K562 (cell line): ENCODE measurements around the gene SPIB. TPM values are rescaled to one million over a fixed set of nuclear protein-coding genes. Genes with fewer than 3 reads are reported as not detected.

ENCODE experiments used
- ATF7 ChIP-seq: fragments of 450-650 bp; IDR thresholded peaks from 2 replicates; pipeline ENCODE4 v1.7.1; 2014; ENCODE audit warnings: mild to moderate bottlenecking, moderate library complexity
- CBFB ChIP-seq: sonication (generic); formaldehyde crosslinking; IDR thresholded peaks from 2 replicates; pipeline ENCODE4 v1.4.0; 2020; ENCODE audit warnings: mild to moderate bottlenecking, missing genetic modification reagents
- CBX2 ChIP-seq: fragments of 200-600 bp; sonication (generic); IDR thresholded peaks from one replicate; pipeline ENCODE4 v1.6.1; 2012; ENCODE audit warnings: mild to moderate bottlenecking, low read length, inconsistent platforms; ENCODE audit not compliant: insufficient read depth, poor library complexity, severe bottlenecking
- CREM ChIP-seq: IDR thresholded peaks from 2 replicates; pipeline ENCODE4 v1.6.1; 2014; ENCODE audit warnings: antibody characterized with exemption, low read depth
- HEY1 ChIP-seq: fragments of 250-450 bp; sonication (Bioruptor Pico); IDR thresholded peaks from 2 replicates; pipeline ENCODE4 v1.5.0; 2020; ENCODE audit warnings: mild to moderate bottlenecking, moderate library complexity, borderline replicate concordance
- IFI16 ChIP-seq: fragments of 250-450 bp; sonication (Bioruptor Pico); IDR thresholded peaks from 2 replicates; pipeline ENCODE4 v2.1.2; 2022; ENCODE audit warnings: mild to moderate bottlenecking, inconsistent platforms
- L3MBTL2 ChIP-seq: fragments of 450-650 bp; IDR thresholded peaks from 2 replicates; pipeline ENCODE4 v1.6.1; 2016; ENCODE audit warnings: mild to moderate bottlenecking, moderate library complexity
- NUFIP1 ChIP-seq: fragments of 450-650 bp; IDR thresholded peaks from 2 replicates; pipeline ENCODE4 v1.6.1; 2018; ENCODE audit not compliant: partially characterized antibody
- PHTF2 ChIP-seq: fragments of 250-450 bp; sonication (Bioruptor Pico); IDR thresholded peaks from 2 replicates; pipeline ENCODE4 v1.5.0; 2021; ENCODE audit warnings: mild to moderate bottlenecking
- RB1 ChIP-seq: fragments of 450-650 bp; IDR thresholded peaks from 2 replicates; pipeline ENCODE4 v1.6.1; 2017; ENCODE audit warnings: low read depth, mild to moderate bottlenecking
- RBM22 ChIP-seq: fragments of 200-400 bp; formaldehyde crosslinking; IDR thresholded peaks from 2 replicates; pipeline ENCODE4 v1.6.1; 2018; ENCODE audit warnings: low read length, low read depth; ENCODE audit not compliant: poor library complexity, severe bottlenecking
- SMARCA5 ChIP-seq: fragments of 450-650 bp; IDR thresholded peaks from 2 replicates; pipeline ENCODE4 v1.6.1; 2016
- SMC3 ChIP-seq: conservative IDR thresholded peaks from 2 replicates; pipeline ENCODE4 v1.6.1; 2011; ENCODE audit warnings: low read depth, low read length, improper control_type of control experiment; ENCODE audit not compliant: insufficient read depth
- U2AF2 ChIP-seq: fragments of 200-400 bp; formaldehyde crosslinking; optimal IDR thresholded peaks from 2 replicates; pipeline ENCODE3; 2017; ENCODE audit warnings: low read depth, mild to moderate bottlenecking, low read length
- ZFP1 ChIP-seq: fragments of 450-650 bp; formaldehyde crosslinking; IDR thresholded peaks from 2 replicates; pipeline ENCODE4 v1.4.0; 2020; ENCODE audit warnings: mild to moderate bottlenecking, mixed read lengths
- ZNF3 ChIP-seq: fragments of 250-450 bp; sonication (Bioruptor Pico); IDR thresholded peaks from 2 replicates; pipeline ENCODE4 v1.5.0; 2021; ENCODE audit warnings: mild to moderate bottlenecking, moderate library complexity
- ZNF57 ChIP-seq: fragments of 450-650 bp; formaldehyde crosslinking; IDR thresholded peaks from 2 replicates; pipeline ENCODE4 v1.4.0; 2020; ENCODE audit warnings: mild to moderate bottlenecking, moderate library complexity
- polyA plus RNA-seq, 8 experiments: library from polyadenylated mRNA; depleted of rRNA in 4 of 8; stranded (reverse) in 5 of 8; unstranded in 3 of 8; fragments of >200 nt; fragmentation: Nextera tagmentation in 2 of 8; fragmentation: Illumina TruSeq in 1 of 8; extraction: Ambion mirVana in 2 of 8; extraction: Trizol in 1 of 8; gene quantifications; 2 replicates each; pipeline versions ENCODE4 v1.2.1 to v1.2.3, GENCODE V29; 2011 to 2014; ENCODE audit warnings: inconsistent platforms in 1 of 8, missing spikeins in 1 of 8
- total RNA-seq, 7 experiments: library from RNA; depleted of rRNA in 6 of 7; stranded (reverse); fragments of >200 nt in 6 of 7; fragmentation: Illumina TruSeq in 2 of 7; extraction: Trizol in 2 of 7; gene quantifications; 2 replicates each; pipeline versions ENCODE4 v1.2.1 to v1.2.3, GENCODE V29; 2011 to 2021; ENCODE audit warnings: low replicate concordance in 1 of 7
- TF ChIP-seq, protein P1 (sequence below): fragments of 250-450 bp; sonication (Bioruptor Pico); IDR thresholded peaks from 2 replicates; pipeline ENCODE4 v1.5.0; 2022; ENCODE audit warnings: mild to moderate bottlenecking
- TF ChIP-seq, protein P2 (sequence below): IDR thresholded peaks from 2 replicates; pipeline ENCODE4 v1.6.1; 2012; ENCODE audit warnings: low read depth, low read length, improper control_type of control experiment, borderline replicate concordance
- TF ChIP-seq, protein P3 (sequence below): fragments of 250-450 bp; sonication (Bioruptor Pico); IDR thresholded peaks from 2 replicates; pipeline ENCODE4 v1.5.1; 2021; ENCODE audit warnings: mild to moderate bottlenecking
- TF ChIP-seq, protein P4 (sequence below): fragments of 200-800 bp; sonication (Bioruptor generic); IDR thresholded peaks from 2 replicates; pipeline ENCODE4 v1.6.1; 2016; ENCODE audit warnings: missing genetic modification characterization, missing compliant biosample characterization

Gene SPIB
- total and polyA plus RNA-seq, 9 of the 15 experiments (the other 6 are each of a cell fraction or from before 2014, with no cell fraction given), result 0.06 to 1.0 (median 0.43) TPM; not detected in 1

DNA sequence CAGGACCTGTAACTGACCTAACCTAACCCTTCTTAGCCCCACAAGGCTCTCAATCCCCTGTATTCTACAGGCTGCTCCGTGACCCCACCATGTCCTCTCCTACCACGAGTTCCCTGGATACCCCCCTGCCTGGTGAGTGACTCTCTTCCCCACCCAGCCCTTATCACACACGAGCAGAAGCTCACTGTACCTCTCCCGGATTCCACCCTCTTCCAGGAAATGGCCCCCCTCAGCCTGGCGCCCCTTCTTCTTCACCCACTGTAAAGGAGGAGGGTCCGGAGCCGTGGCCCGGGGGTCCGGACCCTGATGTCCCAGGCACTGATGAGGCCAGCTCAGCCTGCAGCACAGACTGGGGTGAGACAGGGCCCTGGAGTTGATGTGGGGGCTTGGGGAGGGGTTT, 41.2 kb upstream of the SPIB start (continued):
- TF ChIP-seq, protein P1, sequence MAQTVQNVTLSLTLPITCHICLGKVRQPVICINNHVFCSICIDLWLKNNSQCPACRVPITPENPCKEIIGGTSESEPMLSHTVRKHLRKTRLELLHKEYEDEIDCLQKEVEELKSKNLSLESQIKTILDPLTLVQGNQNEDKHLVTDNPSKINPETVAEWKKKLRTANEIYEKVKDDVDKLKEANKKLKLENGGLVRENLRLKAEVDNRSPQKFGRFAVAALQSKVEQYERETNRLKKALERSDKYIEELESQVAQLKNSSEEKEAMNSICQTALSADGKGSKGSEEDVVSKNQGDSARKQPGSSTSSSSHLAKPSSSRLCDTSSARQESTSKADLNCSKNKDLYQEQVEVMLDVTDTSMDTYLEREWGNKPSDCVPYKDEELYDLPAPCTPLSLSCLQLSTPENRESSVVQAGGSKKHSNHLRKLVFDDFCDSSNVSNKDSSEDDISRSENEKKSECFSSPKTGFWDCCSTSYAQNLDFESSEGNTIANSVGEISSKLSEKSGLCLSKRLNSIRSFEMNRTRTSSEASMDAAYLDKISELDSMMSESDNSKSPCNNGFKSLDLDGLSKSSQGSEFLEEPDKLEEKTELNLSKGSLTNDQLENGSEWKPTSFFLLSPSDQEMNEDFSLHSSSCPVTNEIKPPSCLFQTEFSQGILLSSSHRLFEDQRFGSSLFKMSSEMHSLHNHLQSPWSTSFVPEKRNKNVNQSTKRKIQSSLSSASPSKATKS (CRISPR knock-in tag), result no peak
- TF ChIP-seq CBFB (CRISPR knock-in tag) (no peak), SMC3 (no peak), IFI16 (CRISPR knock-in tag) (no peak), PHTF2 (no peak), RB1 (no peak), NUFIP1 (no peak), U2AF2 (no peak), CREM (no peak), ZFP1 (CRISPR knock-in tag) (no peak), CBX2 (no peak), SMARCA5 (no peak), ZNF3 (no peak), HEY1 (no peak), RBM22 (no peak), L3MBTL2 (no peak), ATF7 (no peak), ZNF57 (no peak)
- TF ChIP-seq, protein P2, sequence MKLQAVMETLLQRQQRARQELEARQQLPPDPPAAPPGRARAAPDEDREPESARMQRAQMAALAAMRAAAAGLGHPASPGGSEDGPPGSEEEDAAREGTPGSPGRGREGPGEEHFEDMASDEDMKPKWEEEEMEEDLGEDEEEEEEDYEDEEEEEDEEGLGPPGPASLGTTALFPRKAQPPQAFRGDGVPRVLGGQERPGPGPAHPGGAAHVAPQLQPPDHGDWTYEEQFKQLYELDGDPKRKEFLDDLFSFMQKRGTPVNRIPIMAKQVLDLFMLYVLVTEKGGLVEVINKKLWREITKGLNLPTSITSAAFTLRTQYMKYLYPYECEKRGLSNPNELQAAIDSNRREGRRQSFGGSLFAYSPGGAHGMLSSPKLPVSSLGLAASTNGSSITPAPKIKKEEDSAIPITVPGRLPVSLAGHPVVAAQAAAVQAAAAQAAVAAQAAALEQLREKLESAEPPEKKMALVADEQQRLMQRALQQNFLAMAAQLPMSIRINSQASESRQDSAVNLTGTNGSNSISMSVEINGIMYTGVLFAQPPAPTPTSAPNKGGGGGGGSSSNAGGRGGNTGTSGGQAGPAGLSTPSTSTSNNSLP, result no peak
- TF ChIP-seq, protein P3, sequence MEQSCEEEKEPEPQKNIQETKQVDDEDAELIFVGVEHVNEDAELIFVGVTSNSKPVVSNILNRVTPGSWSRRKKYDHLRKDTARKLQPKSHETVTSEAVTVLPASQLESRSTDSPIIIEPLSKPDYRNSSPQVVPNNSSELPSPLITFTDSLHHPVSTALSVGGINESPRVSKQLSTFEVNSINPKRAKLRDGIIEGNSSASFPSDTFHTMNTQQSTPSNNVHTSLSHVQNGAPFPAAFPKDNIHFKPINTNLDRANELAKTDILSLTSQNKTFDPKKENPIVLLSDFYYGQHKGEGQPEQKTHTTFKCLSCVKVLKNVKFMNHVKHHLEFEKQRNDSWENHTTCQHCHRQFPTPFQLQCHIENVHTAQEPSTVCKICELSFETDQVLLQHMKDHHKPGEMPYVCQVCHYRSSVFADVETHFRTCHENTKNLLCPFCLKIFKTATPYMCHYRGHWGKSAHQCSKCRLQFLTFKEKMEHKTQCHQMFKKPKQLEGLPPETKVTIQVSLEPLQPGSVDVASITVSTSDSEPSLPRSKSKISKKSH, result no peak
- TF ChIP-seq, protein P4, sequence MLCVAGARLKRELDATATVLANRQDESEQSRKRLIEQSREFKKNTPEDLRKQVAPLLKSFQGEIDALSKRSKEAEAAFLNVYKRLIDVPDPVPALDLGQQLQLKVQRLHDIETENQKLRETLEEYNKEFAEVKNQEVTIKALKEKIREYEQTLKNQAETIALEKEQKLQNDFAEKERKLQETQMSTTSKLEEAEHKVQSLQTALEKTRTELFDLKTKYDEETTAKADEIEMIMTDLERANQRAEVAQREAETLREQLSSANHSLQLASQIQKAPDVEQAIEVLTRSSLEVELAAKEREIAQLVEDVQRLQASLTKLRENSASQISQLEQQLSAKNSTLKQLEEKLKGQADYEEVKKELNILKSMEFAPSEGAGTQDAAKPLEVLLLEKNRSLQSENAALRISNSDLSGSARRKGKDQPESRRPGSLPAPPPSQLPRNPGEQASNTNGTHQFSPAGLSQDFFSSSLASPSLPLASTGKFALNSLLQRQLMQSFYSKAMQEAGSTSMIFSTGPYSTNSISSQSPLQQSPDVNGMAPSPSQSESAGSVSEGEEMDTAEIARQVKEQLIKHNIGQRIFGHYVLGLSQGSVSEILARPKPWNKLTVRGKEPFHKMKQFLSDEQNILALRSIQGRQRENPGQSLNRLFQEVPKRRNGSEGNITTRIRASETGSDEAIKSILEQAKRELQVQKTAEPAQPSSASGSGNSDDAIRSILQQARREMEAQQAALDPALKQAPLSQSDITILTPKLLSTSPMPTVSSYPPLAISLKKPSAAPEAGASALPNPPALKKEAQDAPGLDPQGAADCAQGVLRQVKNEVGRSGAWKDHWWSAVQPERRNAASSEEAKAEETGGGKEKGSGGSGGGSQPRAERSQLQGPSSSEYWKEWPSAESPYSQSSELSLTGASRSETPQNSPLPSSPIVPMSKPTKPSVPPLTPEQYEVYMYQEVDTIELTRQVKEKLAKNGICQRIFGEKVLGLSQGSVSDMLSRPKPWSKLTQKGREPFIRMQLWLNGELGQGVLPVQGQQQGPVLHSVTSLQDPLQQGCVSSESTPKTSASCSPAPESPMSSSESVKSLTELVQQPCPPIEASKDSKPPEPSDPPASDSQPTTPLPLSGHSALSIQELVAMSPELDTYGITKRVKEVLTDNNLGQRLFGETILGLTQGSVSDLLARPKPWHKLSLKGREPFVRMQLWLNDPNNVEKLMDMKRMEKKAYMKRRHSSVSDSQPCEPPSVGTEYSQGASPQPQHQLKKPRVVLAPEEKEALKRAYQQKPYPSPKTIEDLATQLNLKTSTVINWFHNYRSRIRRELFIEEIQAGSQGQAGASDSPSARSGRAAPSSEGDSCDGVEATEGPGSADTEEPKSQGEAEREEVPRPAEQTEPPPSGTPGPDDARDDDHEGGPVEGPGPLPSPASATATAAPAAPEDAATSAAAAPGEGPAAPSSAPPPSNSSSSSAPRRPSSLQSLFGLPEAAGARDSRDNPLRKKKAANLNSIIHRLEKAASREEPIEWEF (CRISPR knock-in tag), result no peak
